Lung (tissue), 12 donors: ENCODE data around the gene SCRN1. TPM values are rescaled to one million over a fixed set of nuclear protein-coding genes. Genes with fewer than 3 reads are reported as not detected.

Source experiments
- ATAC-seq: fragments of 200-7000 bp; cut with Tn5 transposase; one replicate; pipeline ENCODE4 v1.9.1; 2020; ENCODE audit warnings: moderate number of reproducible peaks; ENCODE audit not compliant: insufficient read depth, low FRiP score
- DNase-seq, 3 donors: peaks; one replicate each; pipeline ENCODE4 v3.0.0-alpha.2; 2013 to 2017
- H3K27ac ChIP-seq, 2 donors: one replicate each; pipeline ENCODE4 v1.5.1; 2013; ENCODE audit warnings: mild to moderate bottlenecking in 2 of 2, moderate library complexity in 2 of 2, control low read depth in 1 of 2, inconsistent platforms in 1 of 2, low read depth in 1 of 2, low read length in 1 of 2
- H3K27me3 ChIP-seq, 3 donors: one replicate each; pipeline ENCODE4 v1.5.1; 2013; ENCODE audit warnings: low read length in 2 of 3; ENCODE audit not compliant: control insufficient read depth in 3 of 3, insufficient read depth in 3 of 3
- H3K36me3 ChIP-seq, 4 donors: one replicate each; pipeline ENCODE4 v1.5.1; 2013; ENCODE audit warnings: low read length in 4 of 4, mild to moderate bottlenecking in 1 of 4, moderate library complexity in 1 of 4; ENCODE audit not compliant: control insufficient read depth in 4 of 4, insufficient read depth in 4 of 4
- H3K4me1 ChIP-seq, 5 donors: one replicate each; pipeline ENCODE4 v1.5.1; 2013; ENCODE audit warnings: low read length in 5 of 5, mild to moderate bottlenecking in 2 of 5, moderate library complexity in 1 of 5; ENCODE audit not compliant: control insufficient read depth in 5 of 5, insufficient read depth in 5 of 5
- H3K4me3 ChIP-seq: one replicate; pipeline ENCODE4 v1.5.1; 2013; ENCODE audit warnings: mild to moderate bottlenecking, control low read depth, moderate library complexity
- H3K9ac ChIP-seq, 2 donors: one replicate each; pipeline ENCODE4 v1.5.1; 2013; ENCODE audit warnings: low read length in 2 of 2, control low read depth in 1 of 2; ENCODE audit not compliant: insufficient read depth in 1 of 2
- H3K9me3 ChIP-seq, 4 donors: one replicate each; pipeline ENCODE4 v1.5.1; 2013; ENCODE audit warnings: low read length in 3 of 4, mild to moderate bottlenecking in 1 of 4, moderate library complexity in 1 of 4; ENCODE audit not compliant: control insufficient read depth in 4 of 4, insufficient read depth in 3 of 4
- WGBS, 2 donors: extraction: QIAGEN DNeasy Blood & Tissue Kit; methylation state at CpG; one replicate each; pipeline ENCODE4 v1.1.7; 2013; 5-methylcytosine and 5-hydroxymethylcytosine counted together
- polyA plus RNA-seq, 2 donors: library from polyadenylated mRNA; stranded (reverse); fragments of 200-250 nt; gene quantifications; one replicate each; pipeline ENCODE4 v1.2.1, GENCODE V29; 2013
- total RNA-seq, 2 donors: library from RNA; depleted of rRNA in 1 of 2; stranded (reverse); fragments of >200 nt in 1 of 2; gene quantifications; one replicate each; pipeline ENCODE4 v1.2.1, GENCODE V29; 2014 to 2021
- TF ChIP-seq, protein P1 (sequence below): IDR thresholded peaks from 2 replicates; pipeline ENCODE4 v1.5.1; 2012; ENCODE audit warnings: mild to moderate bottlenecking; ENCODE audit errors: control extremely low read depth, extremely low read depth
- donor health status: control.
- donor health status: control.
- donor health status: Bipolar disorder and iron deficiency.
- donor health status: healthy.
- donor health status: DM: yes; HTN: yes; CAD: no.

The SCRN1 gene
- total and polyA plus RNA-seq, 4 donors, result 5.5 to 32.3 (median 20.2) TPM

DNA sequence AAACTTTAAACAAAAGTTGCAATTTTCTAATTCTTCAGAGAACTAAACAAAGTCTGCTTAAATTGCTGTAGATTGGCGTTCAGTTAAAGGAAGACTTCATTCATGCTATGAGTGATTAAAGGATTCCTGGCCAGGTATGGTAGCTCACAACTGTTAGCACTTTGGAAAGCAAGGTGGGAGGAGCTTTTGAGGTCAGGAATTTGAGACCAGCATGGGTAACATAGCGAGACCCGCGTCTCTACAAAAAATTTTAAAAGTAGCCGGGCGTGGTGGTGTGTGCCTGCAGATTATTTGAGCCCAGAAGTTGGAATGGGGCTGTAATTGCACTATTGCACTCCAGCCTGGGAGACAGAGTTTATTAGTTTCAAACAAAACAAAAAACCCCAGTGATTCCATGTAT, 13.5 kb upstream of the SCRN1 start:
- no peaks in the 10 kb centered on the region for H3K9me3 ChIP-seq
- H3K4me1 ChIP-seq, result no peaks in the 10 kb centered on the region
- WGBS, 2 donors, result 74% methylated on average over 6 of the region's 6 CpGs
- DNase-seq (no peak), ATAC-seq (no peak)
- H3K4me3 ChIP-seq, result no peak overlapping the region
- no peaks in the 10 kb centered on the region for H3K27me3 ChIP-seq
- H3K27ac ChIP-seq, result no peak overlapping the region
- no peak overlapping the region for H3K9ac ChIP-seq
- TF ChIP-seq, protein P1, sequence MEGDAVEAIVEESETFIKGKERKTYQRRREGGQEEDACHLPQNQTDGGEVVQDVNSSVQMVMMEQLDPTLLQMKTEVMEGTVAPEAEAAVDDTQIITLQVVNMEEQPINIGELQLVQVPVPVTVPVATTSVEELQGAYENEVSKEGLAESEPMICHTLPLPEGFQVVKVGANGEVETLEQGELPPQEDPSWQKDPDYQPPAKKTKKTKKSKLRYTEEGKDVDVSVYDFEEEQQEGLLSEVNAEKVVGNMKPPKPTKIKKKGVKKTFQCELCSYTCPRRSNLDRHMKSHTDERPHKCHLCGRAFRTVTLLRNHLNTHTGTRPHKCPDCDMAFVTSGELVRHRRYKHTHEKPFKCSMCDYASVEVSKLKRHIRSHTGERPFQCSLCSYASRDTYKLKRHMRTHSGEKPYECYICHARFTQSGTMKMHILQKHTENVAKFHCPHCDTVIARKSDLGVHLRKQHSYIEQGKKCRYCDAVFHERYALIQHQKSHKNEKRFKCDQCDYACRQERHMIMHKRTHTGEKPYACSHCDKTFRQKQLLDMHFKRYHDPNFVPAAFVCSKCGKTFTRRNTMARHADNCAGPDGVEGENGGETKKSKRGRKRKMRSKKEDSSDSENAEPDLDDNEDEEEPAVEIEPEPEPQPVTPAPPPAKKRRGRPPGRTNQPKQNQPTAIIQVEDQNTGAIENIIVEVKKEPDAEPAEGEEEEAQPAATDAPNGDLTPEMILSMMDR, result no peak
- H3K36me3 ChIP-seq, result no peaks in the 10 kb centered on the region

DNA sequence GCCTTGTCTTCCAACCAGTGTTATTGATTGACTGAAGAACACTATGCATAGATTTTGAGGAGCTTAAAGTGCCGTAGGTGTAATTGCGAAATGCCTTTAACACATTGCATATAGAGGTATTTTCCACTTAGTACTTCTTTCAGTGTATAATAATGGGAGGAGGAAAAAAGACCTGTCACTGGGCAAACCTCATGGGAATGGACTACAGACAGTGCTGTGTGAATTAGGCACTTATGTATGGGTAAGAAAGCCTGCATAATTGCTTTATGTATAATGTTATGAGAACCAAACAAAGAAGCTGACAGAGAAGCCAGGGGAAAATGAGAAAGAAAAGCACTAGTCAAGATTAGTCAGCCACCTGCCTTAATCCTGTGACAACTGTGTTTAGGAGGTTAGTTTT, 12.4 kb upstream of the SCRN1 start:
- TF ChIP-seq, protein P1, result no peak
- H3K36me3 ChIP-seq, result no peaks in the 10 kb centered on the region
- no peaks in the 10 kb centered on the region for H3K9me3 ChIP-seq
- no peak overlapping the region for H3K4me3 ChIP-seq
- no peaks in the 10 kb centered on the region for H3K27me3 ChIP-seq
- H3K9ac ChIP-seq, result no peak overlapping the region
- WGBS, 2 donors, result 73 to 88% methylated on average over 2 of the region's 2 CpGs
- DNase-seq (no peak), ATAC-seq (no peak)
- H3K27ac ChIP-seq, result no peak overlapping the region
- H3K4me1 ChIP-seq, result no peaks in the 10 kb centered on the region

DNA sequence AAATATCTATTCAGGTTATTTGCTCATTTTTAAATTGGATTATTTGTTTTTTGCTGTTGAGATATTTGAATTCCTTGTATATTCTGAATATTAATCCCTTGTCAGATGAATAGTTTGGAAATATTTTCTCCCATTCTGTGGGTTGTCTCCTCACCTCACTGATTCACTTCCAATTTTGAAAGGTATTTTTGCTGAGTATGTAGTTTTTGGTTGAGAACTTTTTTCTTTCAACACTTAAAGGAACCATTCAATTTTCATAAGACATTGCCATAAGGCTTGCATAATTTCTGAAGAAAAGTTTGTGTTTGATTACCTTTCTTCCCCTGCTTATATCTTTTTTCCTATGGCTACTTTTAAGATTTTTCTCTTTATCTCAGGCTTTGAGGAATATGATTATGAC, 8.9 kb upstream of the SCRN1 start:
- TF ChIP-seq, protein P1, result no peak
- H3K27ac ChIP-seq, result no peak overlapping the region
- H3K4me1 ChIP-seq, result no peaks in the 10 kb centered on the region
- ATAC-seq (no peak), DNase-seq (no peak)
- H3K36me3 ChIP-seq, result no peaks in the 10 kb centered on the region
- H3K9ac ChIP-seq, result no peak overlapping the region
- H3K27me3 ChIP-seq, result no peaks in the 10 kb centered on the region
- peaks cover 0 to 7% (median 2%) of the 10 kb centered on the region in 4 donors for H3K9me3 ChIP-seq
- H3K4me3 ChIP-seq, result no peak overlapping the region

DNA sequence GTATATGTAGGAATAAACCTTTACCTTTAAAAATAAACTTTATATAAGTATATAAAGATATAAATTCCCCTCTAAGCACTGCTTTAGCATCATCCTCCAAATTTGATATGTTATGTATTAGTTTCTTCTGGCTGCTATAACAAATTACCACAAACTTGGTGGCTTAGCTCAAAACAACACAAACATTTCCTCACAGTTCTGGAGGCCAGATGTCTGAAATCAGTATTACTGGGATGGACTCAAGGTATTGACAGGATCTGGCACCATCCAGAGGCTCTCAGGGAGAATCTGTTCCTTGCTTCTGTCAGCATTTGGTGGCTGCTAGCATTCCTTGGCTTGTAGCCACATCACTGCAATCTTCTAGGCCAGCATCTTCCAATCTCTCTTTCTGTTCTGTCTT, 6.7 kb upstream of the SCRN1 start:
- ATAC-seq, result no peak
- Histone ChIP-seq H3K9me3 (peaks cover 0 to 10% (median 4%) of the 10 kb centered on the region in 4 donors), H3K4me1 (no peaks in the 10 kb centered on the region), H3K36me3 (no peaks in the 10 kb centered on the region), H3K27me3 (no peaks in the 10 kb centered on the region), H3K9ac (no peak overlapping the region), H3K4me3 (no peak overlapping the region), H3K27ac (no peak overlapping the region)
- no peak for DNase-seq
- TF ChIP-seq, protein P1, result no peak
